DND-41 (cell line): ENCODE results near the gene BAX.

Source experiments
- ATAC-seq: fragments of 200-7000 bp; cut with Tn5 transposase; 3 replicates; pipeline ENCODE4 v1.9.1; 2021; ENCODE audit warnings: low read depth; ENCODE audit not compliant: insufficient read depth
- DNase-seq: peaks from one replicate; pipeline ENCODE4 v3.0.0-alpha.2; 2020
- H2AFZ ChIP-seq: 2 replicates; pipeline ENCODE4 v1.6.0; 2012; ENCODE audit warnings: low read depth, low read length
- H3K27ac ChIP-seq: 2 replicates; pipeline ENCODE4 v1.5.1; 2012; ENCODE audit warnings: low read length, inconsistent platforms
- H3K27me3 ChIP-seq: fragments of 200-600 bp; sonication (generic); 2 replicates; pipeline ENCODE4 v1.6.0; 2012; ENCODE audit warnings: low read length, mild to moderate bottlenecking, inconsistent platforms; ENCODE audit not compliant: insufficient read depth, poor library complexity
- H3K36me3 ChIP-seq: 2 replicates; pipeline ENCODE4 v1.5.1; 2012; ENCODE audit warnings: low read length, inconsistent platforms; ENCODE audit not compliant: insufficient read depth
- H3K4me1 ChIP-seq: 2 replicates; pipeline ENCODE4 v1.5.1; 2012; ENCODE audit warnings: mild to moderate bottlenecking, low read length; ENCODE audit not compliant: insufficient read depth
- H3K4me2 ChIP-seq: 2 replicates; pipeline ENCODE4 v1.6.0; 2012; ENCODE audit warnings: mild to moderate bottlenecking, moderate library complexity, low read length, inconsistent platforms; ENCODE audit not compliant: insufficient read depth
- H3K4me3 ChIP-seq, 2 experiments: fragments of 200-600 bp in 1 of 2; shearing (Covaris generic) in 1 of 2; 2 replicates each; pipeline ENCODE4 v1.5.1; 2012 to 2016; ENCODE audit warnings: inconsistent platforms in 2 of 2, low read length in 2 of 2, mild to moderate bottlenecking in 2 of 2, low read depth in 1 of 2, moderate library complexity in 1 of 2
- H3K79me2 ChIP-seq: 2 replicates; pipeline ENCODE4 v1.6.0; 2012; ENCODE audit warnings: low read length, inconsistent platforms; ENCODE audit not compliant: insufficient read depth
- H3K9ac ChIP-seq: 2 replicates; pipeline ENCODE4 v1.6.0; 2012; ENCODE audit warnings: low read depth, mild to moderate bottlenecking, inconsistent platforms, low read length, moderate library complexity
- H3K9me3 ChIP-seq: 2 replicates; pipeline ENCODE4 v1.5.1; 2012; ENCODE audit warnings: low read length, moderate library complexity, mild to moderate bottlenecking, inconsistent platforms; ENCODE audit not compliant: insufficient read depth, severe bottlenecking
- H4K20me1 ChIP-seq: 2 replicates; pipeline ENCODE4 v1.6.0; 2012; ENCODE audit warnings: low read length; ENCODE audit not compliant: insufficient read depth
- EZH2 ChIP-seq: IDR thresholded peaks from 3 replicates; pipeline ENCODE4 v1.6.1; 2012; ENCODE audit warnings: borderline replicate concordance, low read depth, mild to moderate bottlenecking, moderate library complexity, low read length, inconsistent platforms; ENCODE audit not compliant: severe bottlenecking
- TF ChIP-seq, protein P1 (sequence below): IDR thresholded peaks from 2 replicates; pipeline ENCODE4 v1.5.1; 2012; ENCODE audit warnings: borderline replicate concordance, low read length, moderate library complexity, mild to moderate bottlenecking; ENCODE audit not compliant: poor library complexity, severe bottlenecking; ENCODE audit errors: extremely low read depth

The BAX gene

GRCh38 chr19:48945415-48945814, 9.3 kb upstream of the BAX start:
- DNase-seq (no peak), ATAC-seq (no peak)
- H4K20me1 ChIP-seq: no peaks in the 10 kb centered on the region
- H3K9me3 ChIP-seq: peaks cover 12% of the 10 kb centered on the region
- no peaks in the 10 kb centered on the region for H3K36me3 ChIP-seq
- no peak overlapping the region for H3K27ac ChIP-seq
- no peaks in the 10 kb centered on the region for H3K27me3 ChIP-seq
- H3K79me2 ChIP-seq: no peaks in the 10 kb centered on the region
- H3K4me1 ChIP-seq: no peaks in the 10 kb centered on the region
- TF ChIP-seq, protein P1, sequence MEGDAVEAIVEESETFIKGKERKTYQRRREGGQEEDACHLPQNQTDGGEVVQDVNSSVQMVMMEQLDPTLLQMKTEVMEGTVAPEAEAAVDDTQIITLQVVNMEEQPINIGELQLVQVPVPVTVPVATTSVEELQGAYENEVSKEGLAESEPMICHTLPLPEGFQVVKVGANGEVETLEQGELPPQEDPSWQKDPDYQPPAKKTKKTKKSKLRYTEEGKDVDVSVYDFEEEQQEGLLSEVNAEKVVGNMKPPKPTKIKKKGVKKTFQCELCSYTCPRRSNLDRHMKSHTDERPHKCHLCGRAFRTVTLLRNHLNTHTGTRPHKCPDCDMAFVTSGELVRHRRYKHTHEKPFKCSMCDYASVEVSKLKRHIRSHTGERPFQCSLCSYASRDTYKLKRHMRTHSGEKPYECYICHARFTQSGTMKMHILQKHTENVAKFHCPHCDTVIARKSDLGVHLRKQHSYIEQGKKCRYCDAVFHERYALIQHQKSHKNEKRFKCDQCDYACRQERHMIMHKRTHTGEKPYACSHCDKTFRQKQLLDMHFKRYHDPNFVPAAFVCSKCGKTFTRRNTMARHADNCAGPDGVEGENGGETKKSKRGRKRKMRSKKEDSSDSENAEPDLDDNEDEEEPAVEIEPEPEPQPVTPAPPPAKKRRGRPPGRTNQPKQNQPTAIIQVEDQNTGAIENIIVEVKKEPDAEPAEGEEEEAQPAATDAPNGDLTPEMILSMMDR: no peak
- no peak for TF ChIP-seq EZH2
- no peak overlapping the region for H2AFZ ChIP-seq
- no peak overlapping the region for H3K9ac ChIP-seq
- H3K4me2 ChIP-seq: no peak overlapping the region
- no peak overlapping the region for H3K4me3 ChIP-seq

- Histone ChIP-seq H4K20me1 (no peaks in the 10 kb centered on the region), H3K36me3 (no peaks in the 10 kb centered on the region), H3K9me3 (peaks cover 12% of the 10 kb centered on the region), H3K27me3 (no peaks in the 10 kb centered on the region), H3K79me2 (no peaks in the 10 kb centered on the region), H3K4me3 (no peak overlapping the region), H3K9ac (no peak overlapping the region), H2AFZ (no peak overlapping the region), H3K27ac (no peak overlapping the region), H3K4me2 (no peak overlapping the region), H3K4me1 (no peaks in the 10 kb centered on the region)
- ATAC-seq: no peak
- TF ChIP-seq, protein P1: no peak
- no peak for TF ChIP-seq EZH2
- DNase-seq: no peak
These were observed 8.9 kb upstream of the BAX start for GRCh38 chr19:48945817-48946216.

GRCh38 chr19:48946463-48947257, 8.0 kb upstream of the BAX start:
- Histone ChIP-seq H3K27me3 (no peaks in the 10 kb centered on the region), H2AFZ (no peak overlapping the region), H3K79me2 (no peaks in the 10 kb centered on the region), H3K9me3 (peaks cover 12% of the 10 kb centered on the region), H3K4me3 (no peak overlapping the region), H3K4me2 (no peak overlapping the region), H3K27ac (no peak overlapping the region), H4K20me1 (no peaks in the 10 kb centered on the region), H3K36me3 (no peaks in the 10 kb centered on the region), H3K4me1 (no peaks in the 10 kb centered on the region), H3K9ac (no peak overlapping the region)
- DNase-seq (no peak), ATAC-seq (no peak)
- TF ChIP-seq, protein P1: no peak
- no peak for TF ChIP-seq EZH2
